ENCODE results near the gene ADNP2.

Gene ADNP2

GRCh38 chr18:80108121-80108536 is 933 bp upstream of the ADNP2 start:
- DNase-seq = no peak

GRCh38 chr18:80109676-80110078 is 615 bp downstream of the ADNP2 start:
- peak; percentile 55 for DNase-seq

GRCh38 chr18:80112624-80113248 is 3.7 kb downstream of the ADNP2 start:
- DNase-seq = no peak

- no peak for DNase-seq
These were observed 6.0 kb downstream of the ADNP2 start for GRCh38 chr18:80115035-80115434.

- no peak for DNase-seq
These were observed 10.0 kb downstream of the ADNP2 start for GRCh38 chr18:80119111-80119510.

- DNase-seq = no peak
These were observed 11.9 kb downstream of the ADNP2 start for GRCh38 chr18:80120932-80121331.

GRCh38 chr18:80124131-80124530 is 15.1 kb downstream of the ADNP2 start:
- DNase-seq = no peak

GRCh38 chr18:80126797-80127196 is 17.7 kb downstream of the ADNP2 start:
- no peak for DNase-seq

GRCh38 chr18:80127635-80128034 is 18.6 kb downstream of the ADNP2 start:
- DNase-seq = no peak

- DNase-seq = no peak
These were observed 20.8 kb downstream of the ADNP2 start for GRCh38 chr18:80129672-80130367.

- DNase-seq = no peak
These were observed 21.5 kb downstream of the ADNP2 start for GRCh38 chr18:80130555-80130954.

GRCh38 chr18:80132180-80132812 is 23.2 kb downstream of the ADNP2 start:
- no peak for DNase-seq

- no peak for DNase-seq
These were observed 24.1 kb downstream of the ADNP2 start for GRCh38 chr18:80133124-80133523.

GRCh38 chr18:80135136-80135535 is 26.1 kb downstream of the ADNP2 start:
- DNase-seq = no peak

- no peak for DNase-seq
These were observed 27.6 kb downstream of the ADNP2 start for GRCh38 chr18:80136679-80137078.

GRCh38 chr18:80137137-80137536 is 28.1 kb downstream of the ADNP2 start:
- no peak for DNase-seq

- DNase-seq = no peak
These were observed 28.9 kb downstream of the ADNP2 start for GRCh38 chr18:80137976-80138375.

GRCh38 chr18:80140455-80140985 is 31.5 kb downstream of the ADNP2 start:
- no peak for DNase-seq

- DNase-seq = peak; percentile 34
These were observed 34.8 kb downstream of the ADNP2 start for GRCh38 chr18:80143881-80144280.

GRCh38 chr18:80145196-80145804 is 36.2 kb downstream of the ADNP2 start:
- no peak for DNase-seq

- no peak for DNase-seq
These were observed 38.0 kb downstream of the ADNP2 start for GRCh38 chr18:80147037-80147417.

- peak; percentile 83 for DNase-seq
These were observed 38.6 kb downstream of the ADNP2 start for GRCh38 chr18:80147418-80148325.
